Left ventricle myocardium inferior (tissue), 1 donor: Measurements from ENCODE around the gene TGFBRAP1. TPM values are rescaled to one million over a fixed set of nuclear protein-coding genes. Genes with fewer than 3 reads are reported as not detected.

Source experiments
- DNase-seq: peaks from one replicate; pipeline ENCODE4 v3.0.0-alpha.2; 2020
- H3K27ac ChIP-seq: fragments of 200-600 bp; replicated peaks from 2 replicates; pipeline ENCODE4 v1.8.0; 2021
- H3K27me3 ChIP-seq: fragments of 200-600 bp; 2 replicates; pipeline ENCODE4 v1.8.0; 2021; ENCODE audit warnings: low read depth
- H3K36me3 ChIP-seq: fragments of 200-600 bp; 2 replicates; pipeline ENCODE4 v1.8.0; 2021
- H3K4me1 ChIP-seq: fragments of 200-600 bp; 2 replicates; pipeline ENCODE4 v1.8.0; 2021
- H3K4me3 ChIP-seq: fragments of 200-600 bp; 2 replicates; pipeline ENCODE4 v1.8.0; 2021; ENCODE audit warnings: mild to moderate bottlenecking, moderate library complexity
- H3K9me3 ChIP-seq: fragments of 200-600 bp; replicated peaks from 2 replicates; pipeline ENCODE4 v1.8.0; 2021
- intact Hi-C: fragments of 100-400 bp; cut with micrococcal nuclease; formaldehyde crosslinking; loops from one replicate; pipeline ENCODE4 v1.11.0; 2022
- total RNA-seq: library from RNA; stranded (reverse); fragmentation: NEBNext Ultra II Directional; extraction: Animal tissue kit (Norgen Biotek cat#: 25700); gene quantifications from one replicate; pipeline ENCODE4 v1.2.1, GENCODE V29; 2021
- TF ChIP-seq, protein P1 (sequence below): fragments of 200-600 bp; IDR thresholded peaks from 2 replicates; pipeline ENCODE4 v1.8.0; 2021; ENCODE audit warnings: antibody characterized with exemption, mild to moderate bottlenecking, borderline replicate concordance
- donor health status: DM: no; HTN: yes; CAD: no; lungs with severe emphysema.

Gene TGFBRAP1
- total RNA-seq, 1 donor from 2014 or later: 9.7 TPM

DNA sequence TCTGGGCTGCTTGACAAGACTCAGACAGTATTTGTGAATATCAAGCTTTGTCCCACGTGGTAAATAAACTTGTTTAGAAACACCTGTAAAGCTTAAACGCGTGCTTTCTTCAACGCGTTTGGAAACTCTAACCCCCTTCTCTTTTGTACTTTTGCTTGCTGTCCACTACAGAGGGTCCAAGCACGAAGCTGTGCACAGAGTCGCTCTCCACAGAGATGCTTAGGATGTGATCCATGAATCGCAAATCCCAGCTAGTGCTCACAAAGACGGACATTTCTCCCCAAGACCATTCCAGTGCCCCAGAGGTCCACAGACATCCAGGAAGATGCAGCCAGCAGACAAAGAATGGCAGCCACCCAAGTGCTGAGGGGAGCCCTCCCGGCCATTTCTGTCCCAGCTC lies 88.1 kb downstream of the TGFBRAP1 start, which contains the start of gene GPR45:
GPR45 (plus strand) TSS at position 301 of the 400 bp plus-strand sequence. CDS start 116 bp downstream, outside the sequence.
- TF ChIP-seq, protein P1, sequence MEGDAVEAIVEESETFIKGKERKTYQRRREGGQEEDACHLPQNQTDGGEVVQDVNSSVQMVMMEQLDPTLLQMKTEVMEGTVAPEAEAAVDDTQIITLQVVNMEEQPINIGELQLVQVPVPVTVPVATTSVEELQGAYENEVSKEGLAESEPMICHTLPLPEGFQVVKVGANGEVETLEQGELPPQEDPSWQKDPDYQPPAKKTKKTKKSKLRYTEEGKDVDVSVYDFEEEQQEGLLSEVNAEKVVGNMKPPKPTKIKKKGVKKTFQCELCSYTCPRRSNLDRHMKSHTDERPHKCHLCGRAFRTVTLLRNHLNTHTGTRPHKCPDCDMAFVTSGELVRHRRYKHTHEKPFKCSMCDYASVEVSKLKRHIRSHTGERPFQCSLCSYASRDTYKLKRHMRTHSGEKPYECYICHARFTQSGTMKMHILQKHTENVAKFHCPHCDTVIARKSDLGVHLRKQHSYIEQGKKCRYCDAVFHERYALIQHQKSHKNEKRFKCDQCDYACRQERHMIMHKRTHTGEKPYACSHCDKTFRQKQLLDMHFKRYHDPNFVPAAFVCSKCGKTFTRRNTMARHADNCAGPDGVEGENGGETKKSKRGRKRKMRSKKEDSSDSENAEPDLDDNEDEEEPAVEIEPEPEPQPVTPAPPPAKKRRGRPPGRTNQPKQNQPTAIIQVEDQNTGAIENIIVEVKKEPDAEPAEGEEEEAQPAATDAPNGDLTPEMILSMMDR: no peak
- H3K36me3 ChIP-seq: no peaks in the 10 kb centered on the region
- intact Hi-C loops: no loop called here

DNA sequence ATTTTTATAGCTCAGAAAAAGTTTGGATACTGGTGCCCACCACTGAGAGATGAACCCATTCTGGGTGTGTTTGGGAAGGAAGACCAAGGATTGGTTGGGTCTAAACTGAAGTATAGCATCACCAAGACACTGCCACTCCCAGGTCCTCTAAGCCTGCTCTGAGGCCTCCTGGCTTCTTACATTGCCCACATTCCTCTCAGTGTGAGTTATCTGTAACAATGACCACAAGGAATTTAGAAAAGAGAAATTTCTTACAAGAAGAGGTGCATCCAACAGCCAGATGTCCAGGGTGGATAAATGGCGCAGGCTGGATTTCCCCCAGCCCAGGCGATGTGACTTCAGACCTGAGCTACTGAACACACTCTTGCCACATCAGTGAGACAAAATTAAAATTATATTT lies 89.6 kb downstream of the TGFBRAP1 start:
- peaks cover 20% of the 10 kb centered on the region for H3K27me3 ChIP-seq
- no peaks in the 10 kb centered on the region for H3K9me3 ChIP-seq
- no peak overlapping the region for H3K4me3 ChIP-seq
- no peak for DNase-seq
- TF ChIP-seq, protein P1: no peak
- no peaks in the 10 kb centered on the region for H3K4me1 ChIP-seq
- H3K36me3 ChIP-seq: no peaks in the 10 kb centered on the region
- intact Hi-C loops: loop anchor here (5.0 kb wide), 1 partner anchor 128 kb away; no protein-coding TSS in a partner anchor
- no peak overlapping the region for H3K27ac ChIP-seq

More for the DNA sequence above, 88.1 kb downstream of the TGFBRAP1 start, which contains the start of gene GPR45:
- H3K9me3 ChIP-seq: no peaks in the 10 kb centered on the region
- H3K27me3 ChIP-seq: peaks cover 6% of the 10 kb centered on the region
- no peaks in the 10 kb centered on the region for H3K4me1 ChIP-seq
- DNase-seq: no peak
- no peak within 1 kb of the TSS for H3K27ac ChIP-seq
- no peak within 1 kb of the TSS for H3K4me3 ChIP-seq

DNA sequence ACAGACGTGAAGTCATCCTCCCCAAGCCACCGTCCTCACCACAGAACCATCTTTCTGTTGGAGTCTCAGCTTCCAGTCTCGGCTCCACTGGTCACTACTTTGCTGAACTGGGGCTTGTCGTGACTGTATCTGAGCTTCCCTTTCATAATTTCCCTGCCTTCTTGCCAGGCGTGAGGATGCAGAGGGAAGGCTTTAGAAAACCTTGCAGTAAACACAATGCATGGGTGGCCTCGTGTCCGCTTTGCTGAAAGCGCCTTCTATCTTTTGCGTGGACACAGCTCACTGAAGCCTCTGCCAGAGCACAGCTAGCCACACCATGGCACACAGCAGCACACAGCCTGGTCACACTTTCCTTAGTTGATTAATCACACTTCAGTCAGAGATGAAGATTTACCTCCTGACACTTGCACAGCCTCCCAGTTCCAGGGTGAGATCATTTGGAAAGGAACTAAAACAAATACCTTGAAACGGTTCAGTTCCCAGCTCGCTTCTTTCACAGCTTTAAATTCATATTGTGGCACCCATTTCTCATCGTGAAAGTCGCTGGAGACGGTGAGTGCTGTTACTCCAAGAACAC lies 90.8 kb downstream of the TGFBRAP1 start:
- intact Hi-C loops: loop anchor here (5.0 kb wide), 1 partner anchor 126 kb away; no protein-coding TSS in a partner anchor
- no peaks in the 10 kb centered on the region for H3K36me3 ChIP-seq
- H3K4me1 ChIP-seq: no peaks in the 10 kb centered on the region
- H3K27me3 ChIP-seq: peaks cover 20% of the 10 kb centered on the region
- H3K9me3 ChIP-seq: no peaks in the 10 kb centered on the region
- H3K27ac ChIP-seq: no peak overlapping the region
- H3K4me3 ChIP-seq: no peak overlapping the region
- TF ChIP-seq, protein P1: no peak
- DNase-seq: no peak

DNA sequence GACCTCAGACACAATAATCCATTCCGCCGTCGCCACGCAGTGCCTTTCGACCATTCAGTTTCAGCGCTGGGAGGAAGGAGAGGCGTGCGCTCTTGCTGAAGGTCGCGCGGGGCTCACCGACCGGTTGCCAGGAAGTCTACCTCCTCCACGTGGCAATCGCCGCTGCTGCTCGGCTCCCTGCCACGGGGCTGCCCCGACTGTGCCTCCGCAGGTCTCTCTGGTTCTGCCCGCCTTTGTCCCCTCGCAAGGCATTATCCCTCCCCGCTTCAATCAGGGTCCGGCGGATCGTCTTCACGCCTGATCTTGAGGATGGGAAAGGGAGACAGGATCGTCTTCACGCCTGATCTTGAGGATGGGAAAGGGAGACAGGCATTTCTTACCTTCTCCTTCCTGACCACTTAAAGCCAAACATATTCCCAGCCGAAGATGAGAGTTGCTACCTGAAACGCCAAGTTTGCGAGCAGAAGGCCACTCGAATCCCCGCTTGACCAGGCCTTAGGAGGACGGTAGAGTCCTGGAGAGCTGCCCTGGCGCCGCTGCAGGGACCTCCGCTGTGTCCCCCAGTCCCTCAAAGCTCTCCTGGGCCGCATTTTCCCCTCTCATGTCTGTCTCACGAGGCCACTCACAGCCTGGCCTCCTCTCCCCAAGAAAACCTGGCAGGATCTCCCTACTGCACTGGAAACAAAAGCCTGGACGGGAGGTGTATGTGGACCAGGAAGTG lies 92.3 kb downstream of the TGFBRAP1 start:
- Histone ChIP-seq H3K4me3 (no peak overlapping the region), H3K27ac (no peak overlapping the region), H3K27me3 (peaks cover 29% of the 10 kb centered on the region), H3K36me3 (no peaks in the 10 kb centered on the region), H3K9me3 (no peaks in the 10 kb centered on the region), H3K4me1 (no peaks in the 10 kb centered on the region)
- TF ChIP-seq, protein P1: no peak
- intact Hi-C loops: loop anchor here (5.0 kb wide), 1 partner anchor 125 kb away; no protein-coding TSS in a partner anchor
- no peak for DNase-seq

DNA sequence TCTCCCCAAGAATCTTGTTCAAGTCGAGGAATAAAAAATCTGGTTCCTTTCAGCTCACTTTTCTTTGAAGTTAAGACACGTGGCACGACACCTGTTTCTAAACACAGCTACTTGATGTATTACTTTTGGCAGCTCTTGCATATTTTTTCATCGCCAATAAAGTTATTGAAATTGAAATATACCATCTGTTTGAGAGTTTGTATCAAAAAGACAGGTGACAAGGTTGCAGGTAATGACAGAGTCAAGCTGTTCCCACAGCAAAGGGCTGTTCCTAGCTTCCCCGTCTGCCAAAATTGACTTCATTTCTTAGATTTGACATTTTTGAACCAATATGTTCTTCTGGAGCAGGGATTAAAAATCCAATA lies 93.5 kb downstream of the TGFBRAP1 start:
- peaks cover 37% of the 10 kb centered on the region for H3K27me3 ChIP-seq

More for the DNA sequence above, 93.5 kb downstream of the TGFBRAP1 start:
- TF ChIP-seq, protein P1: no peak
- no peak for DNase-seq
- intact Hi-C loops: loop anchor here (5.0 kb wide), 1 partner anchor 124 kb away; no protein-coding TSS in a partner anchor
- H3K4me3 ChIP-seq: no peak overlapping the region
- no peaks in the 10 kb centered on the region for H3K36me3 ChIP-seq
- no peak overlapping the region for H3K27ac ChIP-seq
- no peaks in the 10 kb centered on the region for H3K4me1 ChIP-seq
- no peaks in the 10 kb centered on the region for H3K9me3 ChIP-seq
